ENCODE data around the gene KHDRBS1. TPM values are rescaled to one million over a fixed set of nuclear protein-coding genes. Genes with fewer than 3 reads are reported as not detected.

KHDRBS1 gene
- total and polyA plus RNA-seq, 2 of the 13 experiments (the other 11 are each of a cell fraction or from before 2014, with no cell fraction given), result 25.1 to 39.0 TPM

DNA sequence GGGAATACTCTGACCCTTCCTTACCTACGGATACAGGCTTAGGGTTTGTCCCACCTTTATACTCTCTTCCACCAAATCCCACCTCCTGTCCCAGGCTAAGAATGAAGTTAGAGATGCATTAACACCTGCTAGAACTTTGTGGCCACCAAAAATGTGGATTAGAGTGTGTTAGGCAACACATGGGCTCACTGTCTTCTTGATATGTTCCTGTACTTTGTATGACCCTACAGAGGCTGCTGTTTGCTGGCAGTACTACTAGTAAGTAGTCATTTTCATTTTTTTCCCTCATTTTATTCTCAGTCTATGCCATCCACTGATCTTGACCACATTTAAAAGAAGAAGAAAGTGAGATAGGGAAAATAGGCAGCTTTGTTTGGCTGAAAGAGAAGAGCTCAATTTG is 38.0 kb downstream of the KHDRBS1 start (continued):
- TF ChIP-seq, protein P1, sequence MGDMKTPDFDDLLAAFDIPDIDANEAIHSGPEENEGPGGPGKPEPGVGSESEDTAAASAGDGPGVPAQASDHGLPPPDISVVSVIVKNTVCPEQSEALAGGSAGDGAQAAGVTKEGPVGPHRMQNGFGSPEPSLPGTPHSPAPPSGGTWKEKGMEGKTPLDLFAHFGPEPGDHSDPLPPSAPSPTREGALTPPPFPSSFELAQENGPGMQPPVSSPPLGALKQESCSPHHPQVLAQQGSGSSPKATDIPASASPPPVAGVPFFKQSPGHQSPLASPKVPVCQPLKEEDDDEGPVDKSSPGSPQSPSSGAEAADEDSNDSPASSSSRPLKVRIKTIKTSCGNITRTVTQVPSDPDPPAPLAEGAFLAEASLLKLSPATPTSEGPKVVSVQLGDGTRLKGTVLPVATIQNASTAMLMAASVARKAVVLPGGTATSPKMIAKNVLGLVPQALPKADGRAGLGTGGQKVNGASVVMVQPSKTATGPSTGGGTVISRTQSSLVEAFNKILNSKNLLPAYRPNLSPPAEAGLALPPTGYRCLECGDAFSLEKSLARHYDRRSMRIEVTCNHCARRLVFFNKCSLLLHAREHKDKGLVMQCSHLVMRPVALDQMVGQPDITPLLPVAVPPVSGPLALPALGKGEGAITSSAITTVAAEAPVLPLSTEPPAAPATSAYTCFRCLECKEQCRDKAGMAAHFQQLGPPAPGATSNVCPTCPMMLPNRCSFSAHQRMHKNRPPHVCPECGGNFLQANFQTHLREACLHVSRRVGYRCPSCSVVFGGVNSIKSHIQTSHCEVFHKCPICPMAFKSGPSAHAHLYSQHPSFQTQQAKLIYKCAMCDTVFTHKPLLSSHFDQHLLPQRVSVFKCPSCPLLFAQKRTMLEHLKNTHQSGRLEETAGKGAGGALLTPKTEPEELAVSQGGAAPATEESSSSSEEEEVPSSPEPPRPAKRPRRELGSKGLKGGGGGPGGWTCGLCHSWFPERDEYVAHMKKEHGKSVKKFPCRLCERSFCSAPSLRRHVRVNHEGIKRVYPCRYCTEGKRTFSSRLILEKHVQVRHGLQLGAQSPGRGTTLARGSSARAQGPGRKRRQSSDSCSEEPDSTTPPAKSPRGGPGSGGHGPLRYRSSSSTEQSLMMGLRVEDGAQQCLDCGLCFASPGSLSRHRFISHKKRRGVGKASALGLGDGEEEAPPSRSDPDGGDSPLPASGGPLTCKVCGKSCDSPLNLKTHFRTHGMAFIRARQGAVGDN (CRISPR knock-in tag; IDR thresholded peaks at IDR 0.05), result no peak
- TF ChIP-seq, protein P2, sequence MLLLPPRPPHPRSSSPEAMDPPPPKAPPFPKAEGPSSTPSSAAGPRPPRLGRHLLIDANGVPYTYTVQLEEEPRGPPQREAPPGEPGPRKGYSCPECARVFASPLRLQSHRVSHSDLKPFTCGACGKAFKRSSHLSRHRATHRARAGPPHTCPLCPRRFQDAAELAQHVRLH (CRISPR knock-in tag; IDR thresholded peaks at IDR 0.05; ENCODE audit: borderline replicate concordance, low read depth), result no peak
- TF ChIP-seq ETV6 (CRISPR knock-in tag; conservative IDR thresholded peaks at IDR 0.05) (no peak), ZNF816 (CRISPR knock-in tag; IDR thresholded peaks at IDR 0.05; ENCODE audit: borderline replicate concordance) (no peak), ZNF326 (CRISPR knock-in tag; IDR thresholded peaks at IDR 0.05; ENCODE audit: borderline replicate concordance) (no peak), REPIN1 (CRISPR knock-in tag; IDR thresholded peaks at IDR 0.05; ENCODE audit: borderline replicate concordance, low read depth) (no peak), HDAC6 (IDR thresholded peaks at IDR 0.05; ENCODE audit: low read depth, low read length) (no peak), ZNF496 (CRISPR knock-in tag; IDR thresholded peaks at IDR 0.05; ENCODE audit: insufficient replicate concordance) (no peak), PHF8 (CRISPR knock-in tag; IDR thresholded peaks at IDR 0.05) (no peak), ZNF878 (CRISPR knock-in tag; IDR thresholded peaks at IDR 0.05) (no peak), ZSCAN20 (CRISPR knock-in tag; IDR thresholded peaks at IDR 0.05; ENCODE audit: borderline replicate concordance) (no peak)
- TF ChIP-seq, protein P3, sequence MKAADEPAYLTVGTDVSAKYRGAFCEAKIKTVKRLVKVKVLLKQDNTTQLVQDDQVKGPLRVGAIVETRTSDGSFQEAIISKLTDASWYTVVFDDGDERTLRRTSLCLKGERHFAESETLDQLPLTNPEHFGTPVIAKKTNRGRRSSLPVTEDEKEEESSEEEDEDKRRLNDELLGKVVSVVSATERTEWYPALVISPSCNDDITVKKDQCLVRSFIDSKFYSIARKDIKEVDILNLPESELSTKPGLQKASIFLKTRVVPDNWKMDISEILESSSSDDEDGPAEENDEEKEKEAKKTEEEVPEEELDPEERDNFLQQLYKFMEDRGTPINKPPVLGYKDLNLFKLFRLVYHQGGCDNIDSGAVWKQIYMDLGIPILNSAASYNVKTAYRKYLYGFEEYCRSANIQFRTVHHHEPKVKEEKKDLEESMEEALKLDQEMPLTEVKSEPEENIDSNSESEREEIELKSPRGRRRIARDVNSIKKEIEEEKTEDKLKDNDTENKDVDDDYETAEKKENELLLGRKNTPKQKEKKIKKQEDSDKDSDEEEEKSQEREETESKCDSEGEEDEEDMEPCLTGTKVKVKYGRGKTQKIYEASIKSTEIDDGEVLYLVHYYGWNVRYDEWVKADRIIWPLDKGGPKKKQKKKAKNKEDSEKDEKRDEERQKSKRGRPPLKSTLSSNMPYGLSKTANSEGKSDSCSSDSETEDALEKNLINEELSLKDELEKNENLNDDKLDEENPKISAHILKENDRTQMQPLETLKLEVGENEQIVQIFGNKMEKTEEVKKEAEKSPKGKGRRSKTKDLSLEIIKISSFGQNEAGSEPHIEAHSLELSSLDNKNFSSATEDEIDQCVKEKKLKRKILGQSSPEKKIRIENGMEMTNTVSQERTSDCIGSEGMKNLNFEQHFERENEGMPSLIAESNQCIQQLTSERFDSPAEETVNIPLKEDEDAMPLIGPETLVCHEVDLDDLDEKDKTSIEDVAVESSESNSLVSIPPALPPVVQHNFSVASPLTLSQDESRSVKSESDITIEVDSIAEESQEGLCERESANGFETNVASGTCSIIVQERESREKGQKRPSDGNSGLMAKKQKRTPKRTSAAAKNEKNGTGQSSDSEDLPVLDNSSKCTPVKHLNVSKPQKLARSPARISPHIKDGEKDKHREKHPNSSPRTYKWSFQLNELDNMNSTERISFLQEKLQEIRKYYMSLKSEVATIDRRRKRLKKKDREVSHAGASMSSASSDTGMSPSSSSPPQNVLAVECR (CRISPR knock-in tag; IDR thresholded peaks at IDR 0.05; ENCODE audit: borderline replicate concordance), result no peak
